NOMO-1 (cell line): ENCODE measurements around the gene CDC27.
"Not testable (repeated sequence)": the region's sequence is repeated elsewhere in the genome, so short reads cannot be mapped to it uniquely, and the experiment has no call there.

Source experiments
- DNase-seq, 2 experiments: peaks; one replicate each; lab custom pipeline; 2025; ENCODE audit not compliant: unreplicated experiment in 2 of 2; lab: John Stamatoyannopoulos, UW

CDC27 gene

GRCh38 chr17:47197821-47198220 lies 8.7 kb upstream of the CDC27 start:
- no peak for DNase-seq

GRCh38 chr17:47193931-47194511 lies 4.9 kb upstream of the CDC27 start:
- DNase-seq = no peak

GRCh38 chr17:47192554-47192953 lies 3.5 kb upstream of the CDC27 start:
- peak in 1 of 2 experiments; percentile 19 for DNase-seq

- no peak for DNase-seq
Measured at GRCh38 chr17:47190770-47191169, 1.7 kb upstream of the CDC27 start.

GRCh38 chr17:47190243-47190642 lies 1.1 kb upstream of the CDC27 start:
- no peak for DNase-seq

GRCh38 chr17:47189732-47190237 lies 690 bp upstream of the CDC27 start:
- DNase-seq = no peak

GRCh38 chr17:47188271-47188875 lies 722 bp downstream of the CDC27 start:
- peak; percentile 20 to 30 for DNase-seq

- DNase-seq = no peak
Measured at GRCh38 chr17:47184681-47185080, 4.4 kb downstream of the CDC27 start.

- not testable (repeated sequence) for DNase-seq
Measured at GRCh38 chr17:47180988-47181387, 8.1 kb downstream of the CDC27 start.

GRCh38 chr17:47180337-47180736 lies 8.8 kb downstream of the CDC27 start:
- no peak for DNase-seq

GRCh38 chr17:47179141-47179540 lies 10.0 kb downstream of the CDC27 start:
- DNase-seq = no peak

- DNase-seq = no peak
Measured at GRCh38 chr17:47177261-47177660, 11.8 kb downstream of the CDC27 start.

GRCh38 chr17:47176389-47176826 lies 12.7 kb downstream of the CDC27 start:
- no peak for DNase-seq

- not testable (repeated sequence) for DNase-seq
Measured at GRCh38 chr17:47174823-47175222, 14.3 kb downstream of the CDC27 start.

GRCh38 chr17:47172696-47173565 lies 16.2 kb downstream of the CDC27 start:
- no peak for DNase-seq

GRCh38 chr17:47170710-47171109 lies 18.4 kb downstream of the CDC27 start:
- DNase-seq = no peak

- not testable (repeated sequence) for DNase-seq
Measured at GRCh38 chr17:47168896-47169295, 20.2 kb downstream of the CDC27 start.

GRCh38 chr17:47166854-47167253 lies 22.2 kb downstream of the CDC27 start:
- not testable (repeated sequence) for DNase-seq

GRCh38 chr17:47165137-47165536 lies 24.0 kb downstream of the CDC27 start:
- no peak for DNase-seq

- DNase-seq = no peak
Measured at GRCh38 chr17:47164263-47164662, 24.8 kb downstream of the CDC27 start.

GRCh38 chr17:47162013-47162622 lies 27.0 kb downstream of the CDC27 start:
- DNase-seq = peak in 1 of 2 experiments; percentile 8
